Endothelial cell of umbilical vein (primary cell): Measurements from ENCODE around the gene CCDC188. TPM values are rescaled to one million over a fixed set of nuclear protein-coding genes. Genes with fewer than 3 reads are reported as not detected.

Source experiments
- BruUV-seq: library from RNA; stranded (reverse); fragments of 400-500 nt; replicated peaks from 2 replicates; lab custom pipeline; 2021; lab: Mats Ljungman, UMichigan
- CTCF ChIA-PET: fragments of 300-600, 350-600 bp; sonication (Branson Sonifier 250); formaldehyde crosslinking; loops from one replicate; lab custom pipeline; 2021; ENCODE audit warnings: antibody characterized with exemption, inconsistent platforms; lab: Charles Lee
- POLR2A ChIA-PET: fragments of 300-600, 350-600 bp; sonication (Branson Sonifier 250); formaldehyde crosslinking; loops from one replicate; lab custom pipeline; 2021; ENCODE audit warnings: antibody characterized with exemption, inconsistent platforms; lab: Charles Lee
- DNase-seq: peaks from one replicate; pipeline ENCODE4 v3.0.0-alpha.2; 2011; ENCODE audit warnings: low read depth, low spot score
- FAIRE-seq: peaks from 2 replicates; lab custom pipeline; 2011; peaks lifted over from hg19 to GRCh38; lab: Jason Lieb, UNC
- H2AFZ ChIP-seq: 2 replicates; pipeline ENCODE4 v1.6.0; 2012; ENCODE audit warnings: low read depth, low read length, control low read depth, inconsistent platforms
- H3K27ac ChIP-seq: 2 replicates; pipeline ENCODE4 v1.5.1; 2011; ENCODE audit warnings: low read depth, mild to moderate bottlenecking, control low read depth, low read length, moderate library complexity; ENCODE audit not compliant: insufficient read depth
- H3K27me3 ChIP-seq, 2 experiments: 2 replicates each; pipeline versions ENCODE4 v1.6.0 to v1.6.1; 2011; ENCODE audit warnings: low read length in 2 of 2, mixed read lengths in 1 of 2; ENCODE audit not compliant: control insufficient read depth in 2 of 2, insufficient read depth in 2 of 2
- H3K36me3 ChIP-seq, 2 experiments: 2 replicates in 1 of 2; 3 replicates in 1 of 2; pipeline ENCODE4 v1.5.1; 2011; ENCODE audit warnings: low read length in 2 of 2, mild to moderate bottlenecking in 1 of 2, moderate library complexity in 1 of 2; ENCODE audit not compliant: control insufficient read depth in 2 of 2, insufficient read depth in 2 of 2; ENCODE audit errors: extremely low read depth in 1 of 2
- H3K4me1 ChIP-seq: 3 replicates; pipeline ENCODE4 v1.5.1; 2011; ENCODE audit warnings: mild to moderate bottlenecking, low read length; ENCODE audit not compliant: control insufficient read depth, insufficient read depth; ENCODE audit errors: extremely low read depth
- H3K4me2 ChIP-seq: 2 replicates; pipeline ENCODE4 v1.6.1; 2011; ENCODE audit warnings: low read length, control low read depth, mixed read lengths; ENCODE audit not compliant: insufficient read depth
- H3K4me3 ChIP-seq, 3 experiments: fragments of 200-600 bp in 1 of 3; sonication (generic), shearing (Covaris generic) in 1 of 3; replicated peaks in 1 of 3; 2 replicates each; pipeline ENCODE4 v1.5.1; 2011 to 2016; ENCODE audit warnings: control low read depth in 3 of 3, low read length in 3 of 3, mild to moderate bottlenecking in 2 of 3, inconsistent platforms in 1 of 3, low read depth in 1 of 3, moderate library complexity in 1 of 3; ENCODE audit not compliant: insufficient read depth in 1 of 3
- H3K79me2 ChIP-seq: 2 replicates; pipeline ENCODE4 v1.6.0; 2012; ENCODE audit warnings: low read length, inconsistent platforms; ENCODE audit not compliant: control insufficient read depth, insufficient read depth
- H3K9ac ChIP-seq: replicated peaks from 2 replicates; pipeline ENCODE3; 2011; ENCODE audit warnings: low read length, control low read depth; ENCODE audit not compliant: insufficient read depth; ENCODE audit errors: extremely low read depth
- H3K9me1 ChIP-seq: replicated peaks from 3 replicates; pipeline ENCODE4 v1.6.0; 2011; ENCODE audit warnings: mild to moderate bottlenecking, low read length; ENCODE audit not compliant: control insufficient read depth, insufficient read depth; ENCODE audit errors: extremely low read depth
- H3K9me3 ChIP-seq: replicated peaks from 2 replicates; pipeline ENCODE4 v1.5.1; 2012; ENCODE audit warnings: low read length, inconsistent platforms; ENCODE audit not compliant: control insufficient read depth, insufficient read depth
- H4K20me1 ChIP-seq: replicated peaks from 2 replicates; pipeline ENCODE3; 2011; ENCODE audit warnings: mild to moderate bottlenecking, low read length; ENCODE audit not compliant: control insufficient read depth, insufficient read depth; ENCODE audit errors: extremely low read depth
- EZH2 ChIP-seq: IDR thresholded peaks from 2 replicates; pipeline ENCODE4 v1.6.1; 2012; ENCODE audit warnings: borderline replicate concordance, low read depth, mild to moderate bottlenecking, moderate library complexity, low read length, inconsistent platforms; ENCODE audit not compliant: severe bottlenecking
- FOS ChIP-seq: IDR thresholded peaks from 2 replicates; pipeline ENCODE4 v1.6.1; 2011; ENCODE audit warnings: mild to moderate bottlenecking, low read length, moderate library complexity, borderline replicate concordance; ENCODE audit not compliant: insufficient read depth
- GATA2 ChIP-seq: IDR thresholded peaks from 2 replicates; pipeline ENCODE4 v1.7.0; 2011; ENCODE audit warnings: low read depth, mild to moderate bottlenecking, moderate library complexity, mixed read lengths, low read length; ENCODE audit not compliant: insufficient read length, insufficient read depth
- JUN ChIP-seq: IDR thresholded peaks from 2 replicates; pipeline ENCODE4 v1.6.1; 2011; ENCODE audit warnings: borderline replicate concordance, low read depth; ENCODE audit not compliant: insufficient read length, insufficient read depth
- MYC ChIP-seq: IDR thresholded peaks from one replicate; pipeline ENCODE4 v1.6.1; 2011; ENCODE audit warnings: mild to moderate bottlenecking, low read depth, low read length
- POLR2A ChIP-seq: IDR thresholded peaks from 2 replicates; pipeline ENCODE4 v1.6.1; 2012; ENCODE audit warnings: low read depth, mild to moderate bottlenecking, control low read depth, low read length
- POLR2AphosphoS5 ChIP-seq: IDR thresholded peaks from 2 replicates; pipeline ENCODE4 v1.6.1; 2012; ENCODE audit warnings: low read depth, mild to moderate bottlenecking, control low read depth, low read length, moderate library complexity; ENCODE audit not compliant: insufficient read depth
- dilution Hi-C: fragments of 300-500 bp; cut with MboI; formaldehyde crosslinking; loops from one replicate; pipeline ENCODE4 v1.15.0; 2019; ENCODE audit warnings: low sequenced_read_pairs; ENCODE audit not compliant: extremely low pct_ligation_motif_present
- intact Hi-C: fragments of 100-400 bp; cut with micrococcal nuclease; formaldehyde crosslinking; loops from one replicate; pipeline ENCODE4 v1.10.0; 2022
- polyA plus RNA-seq, 4 experiments: library from polyadenylated mRNA; depleted of rRNA in 3 of 4; stranded (reverse) in 3 of 4; unstranded in 1 of 4; fragments of >200 nt; gene quantifications; 2 replicates each; pipeline versions ENCODE4 v1.2.1 to v1.2.3, GENCODE V29; 2011 to 2012; ENCODE audit warnings: missing spikeins in 1 of 4
- total RNA-seq: library from RNA; stranded (reverse); gene quantifications from 2 replicates; pipeline ENCODE4 v1.2.3, GENCODE V29; 2021
- TF ChIP-seq, protein P1 (sequence below), 2 donors: IDR thresholded peaks; 1 replicate in 1 of 2; 2 replicates in 1 of 2; pipeline ENCODE4 v1.5.1; 2011; ENCODE audit warnings: low read length in 2 of 2, mild to moderate bottlenecking in 2 of 2, moderate library complexity in 2 of 2, control low read depth in 1 of 2, inconsistent platforms in 1 of 2, low read depth in 1 of 2; ENCODE audit not compliant: insufficient read depth in 1 of 2; ENCODE audit errors: extremely low read depth in 1 of 2
- TF ChIP-seq, protein P2 (sequence below): IDR thresholded peaks from 2 replicates; pipeline ENCODE4 v1.6.1; 2011; ENCODE audit not compliant: insufficient read depth, insufficient read length

CCDC188 gene
- total and polyA plus RNA-seq, 2 donors (not counting 3 experiments of a cell fraction or from before 2014, with no cell fraction given): 9.4 to 9.8 TPM

DNA sequence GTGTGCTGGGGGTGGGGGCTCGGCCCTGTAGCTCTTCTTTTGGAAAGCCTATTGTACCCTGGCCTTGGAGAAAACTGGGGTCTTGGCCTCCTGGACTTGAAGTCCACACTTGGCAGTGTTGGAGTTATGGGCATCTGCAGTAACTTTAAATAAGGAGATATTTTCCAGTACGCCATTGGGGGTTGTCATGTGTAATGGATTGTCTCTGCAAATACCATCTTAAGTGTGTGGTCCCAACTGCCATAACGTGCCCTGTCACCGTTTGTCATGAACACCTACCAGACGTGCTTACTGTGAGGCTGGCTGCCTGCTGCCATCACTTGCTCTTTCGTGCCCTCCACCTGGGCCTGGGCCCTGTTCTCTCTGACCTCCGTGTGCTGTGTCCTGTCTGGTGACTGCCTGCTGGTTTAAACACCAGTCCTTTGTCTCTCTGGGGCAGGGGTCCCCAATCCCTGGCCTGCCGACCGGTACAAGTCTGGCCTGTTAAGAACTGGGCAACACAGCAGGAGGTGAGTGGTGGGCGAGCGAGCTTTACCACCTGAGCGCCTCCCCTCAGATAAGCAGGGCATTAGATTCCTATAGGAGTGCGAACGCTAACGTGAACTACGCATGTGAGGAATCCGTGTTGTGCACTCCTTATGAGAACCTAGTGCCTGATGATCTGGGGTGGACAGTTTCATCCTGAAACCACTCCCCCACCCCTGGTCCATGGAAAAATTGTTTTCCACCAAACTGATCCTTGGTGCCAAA is 22.8 kb downstream of the CCDC188 start:
- DNase-seq (no peak), FAIRE-seq (no peak)
- intact Hi-C loops (no loop called here), dilution Hi-C loops (no loop called here)
- Histone ChIP-seq H3K27me3 (no peaks in the 10 kb centered on the region), H3K4me1 (peaks cover 6% of the 10 kb centered on the region), H3K36me3 (peaks cover 5 to 27% of the 10 kb centered on the region in 2 experiments), H3K9ac (no peak overlapping the region), H2AFZ (no peak overlapping the region), H3K79me2 (peaks cover 22% of the 10 kb centered on the region), H3K4me2 (no peak overlapping the region), H3K9me1 (no peaks in the 10 kb centered on the region), H4K20me1 (no peaks in the 10 kb centered on the region), H3K9me3 (no peaks in the 10 kb centered on the region), H3K4me3 (no peak overlapping the region), H3K27ac (no peak overlapping the region)
- no TSS peak for BruUV-seq
- ChIA-PET POLR2A (interaction anchor here (0.6 kb wide), 1 partner anchor 168 kb away, joined by 4 read pairs; no protein-coding TSS in a partner anchor), CTCF (interaction anchor here (1.7 kb wide), 1 partner anchor 115 kb away, joined by 7 read pairs; no protein-coding TSS in a partner anchor)
- TF ChIP-seq FOS (no peak), JUN (no peak), POLR2A (no peak), MYC (no peak), POLR2AphosphoS5 (no peak), GATA2 (no peak), EZH2 (no peak)
- TF ChIP-seq, protein P1, sequence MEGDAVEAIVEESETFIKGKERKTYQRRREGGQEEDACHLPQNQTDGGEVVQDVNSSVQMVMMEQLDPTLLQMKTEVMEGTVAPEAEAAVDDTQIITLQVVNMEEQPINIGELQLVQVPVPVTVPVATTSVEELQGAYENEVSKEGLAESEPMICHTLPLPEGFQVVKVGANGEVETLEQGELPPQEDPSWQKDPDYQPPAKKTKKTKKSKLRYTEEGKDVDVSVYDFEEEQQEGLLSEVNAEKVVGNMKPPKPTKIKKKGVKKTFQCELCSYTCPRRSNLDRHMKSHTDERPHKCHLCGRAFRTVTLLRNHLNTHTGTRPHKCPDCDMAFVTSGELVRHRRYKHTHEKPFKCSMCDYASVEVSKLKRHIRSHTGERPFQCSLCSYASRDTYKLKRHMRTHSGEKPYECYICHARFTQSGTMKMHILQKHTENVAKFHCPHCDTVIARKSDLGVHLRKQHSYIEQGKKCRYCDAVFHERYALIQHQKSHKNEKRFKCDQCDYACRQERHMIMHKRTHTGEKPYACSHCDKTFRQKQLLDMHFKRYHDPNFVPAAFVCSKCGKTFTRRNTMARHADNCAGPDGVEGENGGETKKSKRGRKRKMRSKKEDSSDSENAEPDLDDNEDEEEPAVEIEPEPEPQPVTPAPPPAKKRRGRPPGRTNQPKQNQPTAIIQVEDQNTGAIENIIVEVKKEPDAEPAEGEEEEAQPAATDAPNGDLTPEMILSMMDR (IDR thresholded peaks at IDR 0.05; ENCODE audit: extremely low read depth in 1 of 2, insufficient read depth in 1 of 2, low read depth in 1 of 2, low read length in 2 of 2): no peak
- TF ChIP-seq, protein P2, sequence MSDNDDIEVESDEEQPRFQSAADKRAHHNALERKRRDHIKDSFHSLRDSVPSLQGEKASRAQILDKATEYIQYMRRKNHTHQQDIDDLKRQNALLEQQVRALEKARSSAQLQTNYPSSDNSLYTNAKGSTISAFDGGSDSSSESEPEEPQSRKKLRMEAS: no peak
